GM19395 (cell line): ENCODE results near the gene ZNF439.
"Not testable (repeated sequence)": the region's sequence is repeated elsewhere in the genome, so short reads cannot be mapped to it uniquely, and the experiment has no call there.

Experiments
- ATAC-seq: cut with Tn5 transposase; IDR thresholded peaks from one replicate; pipeline ENCODE4 v1.9.1; 2021; ENCODE audit warnings: mild to moderate bottlenecking, moderate library complexity; ENCODE audit not compliant: unreplicated experiment

The ZNF439 gene

DNA sequence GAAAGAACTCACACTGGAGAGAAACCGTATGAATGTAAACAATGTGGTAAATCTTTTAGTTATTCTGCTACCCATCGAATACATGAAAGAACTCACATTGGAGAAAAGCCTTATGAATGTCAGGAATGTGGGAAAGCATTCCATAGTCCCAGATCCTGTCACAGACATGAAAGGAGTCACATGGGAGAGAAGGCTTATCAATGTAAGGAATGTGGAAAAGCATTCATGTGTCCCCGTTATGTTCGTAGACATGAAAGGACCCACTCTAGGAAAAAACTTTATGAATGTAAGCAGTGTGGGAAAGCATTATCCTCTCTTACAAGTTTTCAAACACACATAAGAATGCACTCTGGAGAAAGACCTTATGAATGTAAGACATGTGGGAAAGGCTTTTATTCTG, 19.2 kb downstream of the ZNF439 start:
- not testable (repeated sequence) for ATAC-seq

GRCh38 chr19:11868188-11868587, 19.7 kb downstream of the ZNF439 start:
- no peak for ATAC-seq

DNA sequence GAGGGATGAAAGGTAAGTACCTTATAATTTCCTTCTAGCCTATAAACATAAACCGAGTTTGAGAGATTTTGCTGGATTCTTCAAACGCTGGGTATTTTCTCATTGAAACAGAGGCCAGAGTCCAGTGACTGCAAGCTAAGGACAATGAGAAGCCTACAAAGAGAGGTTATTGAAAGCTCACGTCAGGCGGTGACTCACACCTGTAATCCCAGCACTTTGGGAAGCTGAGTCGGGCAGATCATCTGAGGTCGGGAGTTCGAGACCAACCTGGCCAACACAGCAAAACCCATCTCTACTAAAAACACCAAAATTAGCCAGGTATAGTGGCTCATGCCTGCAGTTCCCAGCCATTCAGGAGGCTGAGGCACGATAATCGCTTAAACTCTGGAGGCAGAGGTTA, 24.1 kb downstream of the ZNF439 start:
- no peak for ATAC-seq

DNA sequence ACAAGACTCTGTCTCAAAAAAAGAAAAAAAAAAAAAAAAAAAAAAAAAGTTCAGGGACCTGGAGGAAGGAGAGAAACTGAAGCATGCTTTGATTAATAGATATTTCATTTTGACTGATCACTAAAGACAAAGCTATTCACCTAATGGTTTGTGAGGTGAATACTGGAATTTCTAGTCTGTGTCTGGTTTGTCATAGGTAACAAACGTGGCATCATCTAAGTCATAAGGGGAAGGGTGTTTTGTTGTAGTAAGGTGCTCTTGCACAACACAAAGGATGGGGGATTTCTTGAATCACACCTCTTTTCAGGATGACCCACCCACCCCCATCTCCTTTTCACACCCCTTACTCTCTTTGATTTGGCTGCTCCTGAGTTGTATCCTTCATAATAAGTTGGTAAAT, 25.2 kb downstream of the ZNF439 start:
- ATAC-seq, result no peak

GRCh38 chr19:11879687-11880266, 31.3 kb downstream of the ZNF439 start:
- not testable (repeated sequence) for ATAC-seq

- ATAC-seq, result no peak
Measured at GRCh38 chr19:11880598-11880997, 32.1 kb downstream of the ZNF439 start.

DNA sequence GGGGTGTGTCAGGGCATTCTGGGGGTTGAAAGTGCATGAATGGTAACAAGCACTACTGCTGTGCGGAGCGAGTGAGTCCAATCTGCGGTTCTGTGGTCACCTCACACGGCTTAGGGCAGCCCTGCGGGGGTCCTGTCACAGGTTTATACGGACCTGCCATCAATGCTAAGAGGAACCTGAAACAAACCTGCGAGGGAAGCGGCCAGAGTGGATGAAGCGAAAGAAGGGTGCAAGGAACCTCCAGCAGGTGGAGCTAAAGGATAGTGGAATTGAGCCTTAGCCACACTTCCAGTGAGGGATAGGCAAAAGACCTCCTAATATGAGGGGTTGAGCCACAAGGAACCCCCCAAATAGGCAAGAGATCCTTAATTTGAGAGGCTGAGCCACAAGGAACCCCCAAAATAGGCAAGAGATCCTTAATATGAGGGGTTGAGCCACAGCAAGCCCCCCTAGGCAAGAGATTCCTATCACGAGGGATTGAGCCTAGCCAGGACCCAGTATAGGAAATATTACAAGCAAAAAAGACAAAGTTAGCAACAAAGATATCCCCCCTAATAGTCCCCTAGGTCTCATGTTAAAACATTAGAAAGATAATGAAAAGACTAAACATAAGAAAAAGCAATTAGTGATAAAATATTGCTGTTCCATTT, 32.8 kb downstream of the ZNF439 start:
- no peak for ATAC-seq

DNA sequence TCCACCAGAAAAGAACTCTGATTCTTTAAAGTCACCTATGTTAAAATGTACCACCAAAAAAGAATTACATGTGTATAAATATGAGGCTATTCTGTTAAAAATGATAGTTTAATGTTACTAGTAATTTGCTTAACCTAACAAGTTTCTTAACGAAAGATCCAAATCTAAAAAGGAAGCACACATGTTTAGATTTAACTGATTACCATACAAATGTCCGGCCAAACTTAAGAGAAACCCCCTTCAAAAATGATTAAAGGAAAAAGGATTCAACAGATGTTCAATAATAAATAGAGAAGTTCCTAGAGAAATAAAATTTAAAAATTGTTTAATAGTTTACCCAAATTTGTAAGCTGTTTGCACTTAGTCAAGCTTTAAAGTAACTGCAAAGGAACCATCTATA, 34.1 kb downstream of the ZNF439 start:
- no peak for ATAC-seq

DNA sequence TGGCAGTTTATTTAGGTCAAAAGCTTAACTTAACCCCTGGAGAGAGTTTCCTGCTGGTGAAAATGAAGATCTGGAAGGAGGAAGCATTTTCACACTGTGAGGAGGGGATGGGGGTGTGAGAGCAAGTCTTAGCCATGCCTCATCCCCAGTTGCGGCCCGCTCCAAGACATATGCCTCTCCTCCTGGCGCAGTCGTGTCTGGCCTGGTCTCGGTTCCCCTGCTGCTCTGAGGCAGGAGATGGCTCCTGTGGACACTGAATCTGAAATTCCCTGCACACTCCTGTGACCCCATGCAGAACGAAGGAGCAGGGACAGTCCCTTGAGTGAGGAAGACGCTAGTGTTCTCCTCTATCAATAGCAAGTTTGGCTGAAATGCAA, 38.7 kb downstream of the ZNF439 start:
- ATAC-seq, result no peak

DNA sequence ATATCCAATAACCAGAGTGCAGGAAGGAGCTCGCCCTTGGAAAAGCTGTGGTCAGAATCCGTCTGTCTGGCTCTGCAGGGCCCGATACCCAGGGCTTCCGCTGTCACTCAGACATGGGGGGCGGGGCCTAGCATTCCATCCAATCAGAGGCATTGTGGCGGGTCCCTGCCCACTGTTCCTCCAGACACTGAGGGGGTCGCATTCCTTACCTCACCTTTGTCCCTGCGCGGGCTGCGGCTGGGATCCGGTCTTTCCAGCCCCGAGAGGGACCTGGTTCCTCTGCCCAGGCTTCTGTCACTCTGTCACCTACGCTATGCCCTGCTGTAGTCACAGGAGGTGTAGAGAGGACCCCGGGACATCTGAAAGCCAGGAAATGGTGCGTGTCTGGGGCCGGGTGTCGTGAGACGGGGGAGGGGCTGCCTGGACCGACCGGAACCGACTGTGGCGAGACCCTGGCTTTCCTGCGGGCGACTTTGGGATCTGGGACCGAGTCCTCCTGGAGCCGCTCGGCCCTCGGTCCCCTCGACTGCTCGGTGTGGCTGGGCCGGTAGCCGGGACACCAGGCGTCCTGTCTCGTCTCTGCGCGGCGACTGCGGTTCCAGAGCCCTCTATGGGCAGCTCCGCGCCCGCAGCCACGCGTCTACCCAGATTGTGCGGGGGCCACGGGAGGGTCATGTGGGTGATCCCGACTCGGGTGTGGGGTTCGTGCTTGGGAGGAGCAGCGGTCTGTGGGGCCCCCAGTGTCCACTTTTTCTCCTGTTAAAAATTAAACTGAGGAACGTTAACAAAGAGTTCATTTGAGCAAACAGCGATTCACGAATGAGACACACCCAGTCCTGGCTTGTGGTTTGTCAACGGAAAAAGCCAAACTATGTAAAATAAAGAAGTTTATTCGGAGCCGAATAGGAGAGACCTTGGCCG, 39.3 kb downstream of the ZNF439 start, which contains the start of gene ZNF69:
ZNF69 (plus strand) TSS at position 172 of the 921 bp plus-strand sequence; CDS start at position 314, 142 bp downstream.
- ATAC-seq, result no peak

- not testable (repeated sequence) for ATAC-seq
Measured at GRCh38 chr19:11889901-11890300, 41.4 kb downstream of the ZNF439 start.

- ATAC-seq, result no peak
Measured at GRCh38 chr19:11890634-11891033, 42.1 kb downstream of the ZNF439 start.

GRCh38 chr19:11894851-11895250, 46.3 kb downstream of the ZNF439 start:
- ATAC-seq, result no peak

- ATAC-seq, result no peak
Measured at GRCh38 chr19:11902228-11902627, 53.7 kb downstream of the ZNF439 start.

GRCh38 chr19:11905928-11906327, 57.4 kb downstream of the ZNF439 start:
- no peak for ATAC-seq

- not testable (repeated sequence) for ATAC-seq
Measured at GRCh38 chr19:11911937-11912336, 63.4 kb downstream of the ZNF439 start.

DNA sequence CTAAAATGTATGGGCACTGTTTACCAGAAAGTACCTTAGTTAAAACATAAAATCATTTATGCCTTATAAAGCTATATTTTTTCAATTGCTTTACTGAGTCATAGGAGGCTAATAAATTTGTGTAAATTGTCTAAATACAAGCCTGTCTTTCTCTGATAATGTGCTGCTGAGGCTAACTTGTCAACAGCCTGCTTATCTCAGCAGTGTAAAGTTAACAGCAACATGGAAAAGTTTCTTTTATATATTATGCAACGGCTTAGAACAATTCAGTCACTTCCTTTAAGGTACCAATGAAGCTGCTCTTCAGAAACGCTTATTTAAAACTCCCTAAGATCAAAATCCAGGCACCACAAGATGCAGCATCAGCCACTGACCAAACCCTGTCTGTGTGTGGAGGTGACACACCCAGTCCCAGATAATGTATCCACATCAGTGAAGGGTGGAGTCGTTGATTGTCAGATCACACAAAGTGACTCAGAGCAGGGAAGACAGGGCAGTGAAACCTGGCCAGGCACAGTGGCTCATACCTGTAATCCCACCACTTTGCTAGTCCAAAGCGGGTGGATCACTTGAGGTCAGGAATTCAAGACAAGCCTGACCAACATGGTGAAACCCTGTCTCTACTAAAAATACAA, 66.0 kb downstream of the ZNF439 start:
- ATAC-seq, result not testable (repeated sequence)
